ENCODE results near the gene GCA. TPM values are rescaled to one million over a fixed set of nuclear protein-coding genes. Genes with fewer than 3 reads are reported as not detected.

The GCA gene
- total RNA-seq, 1 donor from 2014 or later, result 92.6 TPM

GRCh38 chr2:162368494-162368893 is 24.6 kb downstream of the GCA start:
- Mint-ChIP-seq H3K4me3 (ENCODE audit: low read depth) (no peak overlapping the region), H3K9me3 (ENCODE audit: low read depth) (no peaks in the 10 kb centered on the region), H3K36me3 (ENCODE audit: insufficient read depth) (peaks cover 4% of the 10 kb centered on the region), H3K27ac (no peak overlapping the region), H3K27me3 (no peaks in the 10 kb centered on the region), H3K4me1 (ENCODE audit: low read depth) (peaks cover 2% of the 10 kb centered on the region)
- no peak for TF ChIP-seq CTCF (IDR thresholded peaks at IDR 0.05; ENCODE audit: unreplicated experiment)
- no peak for DNase-seq (ENCODE audit: low spot score, unreplicated experiment)

GRCh38 chr2:162369551-162369950 is 25.6 kb downstream of the GCA start:
- TF ChIP-seq CTCF (IDR thresholded peaks at IDR 0.05; ENCODE audit: unreplicated experiment), result no peak

GRCh38 chr2:162370931-162371330 is 27.0 kb downstream of the GCA start:
- Mint-ChIP-seq H3K36me3 (ENCODE audit: insufficient read depth) (peaks cover 5% of the 10 kb centered on the region), H3K27ac (no peak overlapping the region), H3K4me3 (ENCODE audit: low read depth) (no peak overlapping the region), H3K27me3 (no peaks in the 10 kb centered on the region), H3K9me3 (ENCODE audit: low read depth) (no peaks in the 10 kb centered on the region), H3K4me1 (ENCODE audit: low read depth) (peaks cover 2% of the 10 kb centered on the region)
- no peak for TF ChIP-seq CTCF (IDR thresholded peaks at IDR 0.05; ENCODE audit: unreplicated experiment)
- DNase-seq (ENCODE audit: low spot score, unreplicated experiment), result no peak

More at GRCh38 chr2:162369551-162369950, 25.6 kb downstream of the GCA start:
- Mint-ChIP-seq H3K27ac (no peak overlapping the region), H3K4me3 (ENCODE audit: low read depth) (no peak overlapping the region), H3K4me1 (ENCODE audit: low read depth) (peaks cover 2% of the 10 kb centered on the region), H3K27me3 (no peaks in the 10 kb centered on the region), H3K36me3 (ENCODE audit: insufficient read depth) (peaks cover 4% of the 10 kb centered on the region), H3K9me3 (ENCODE audit: low read depth) (no peaks in the 10 kb centered on the region)
- no peak for DNase-seq (ENCODE audit: low spot score, unreplicated experiment)

GRCh38 chr2:162372818-162373217 is 28.9 kb downstream of the GCA start:
- H3K27me3 Mint-ChIP-seq, result no peaks in the 10 kb centered on the region
- TF ChIP-seq CTCF (IDR thresholded peaks at IDR 0.05; ENCODE audit: unreplicated experiment), result no peak
- peaks cover 13% of the 10 kb centered on the region for H3K36me3 Mint-ChIP-seq (ENCODE audit: insufficient read depth)
- H3K9me3 Mint-ChIP-seq (ENCODE audit: low read depth), result no peaks in the 10 kb centered on the region
- H3K27ac Mint-ChIP-seq, result no peak overlapping the region
- no peak overlapping the region for H3K4me3 Mint-ChIP-seq (ENCODE audit: low read depth)
- DNase-seq (ENCODE audit: low spot score, unreplicated experiment), result no peak
- peaks cover 2% of the 10 kb centered on the region for H3K4me1 Mint-ChIP-seq (ENCODE audit: low read depth)

GRCh38 chr2:162379719-162380580 is 36.0 kb downstream of the GCA start:
- peaks cover 2% of the 10 kb centered on the region for H3K9me3 Mint-ChIP-seq (ENCODE audit: low read depth)
- peaks cover 25% of the 10 kb centered on the region for H3K4me1 Mint-ChIP-seq (ENCODE audit: low read depth)
- peaks cover 35% of the 10 kb centered on the region for H3K36me3 Mint-ChIP-seq (ENCODE audit: insufficient read depth)
- H3K27me3 Mint-ChIP-seq, result no peaks in the 10 kb centered on the region
- DNase-seq (ENCODE audit: low spot score, unreplicated experiment), result no peak
- TF ChIP-seq CTCF (IDR thresholded peaks at IDR 0.05; ENCODE audit: unreplicated experiment), result no peak
- no peak overlapping the region for H3K4me3 Mint-ChIP-seq (ENCODE audit: low read depth)
- H3K27ac Mint-ChIP-seq, result peak overlapping the region; percentile 75

All from progenitor cell of endocrine pancreas (in vitro differentiated cells).